ENCODE measurements around the gene MEGF10.
"Not testable (repeated sequence)": the region's sequence is repeated elsewhere in the genome, so short reads cannot be mapped to it uniquely, and the experiment has no call there.

The MEGF10 gene

GRCh38 chr5:127290019-127290945, at the start of gene MEGF10:
Gene MEGF10, plus strand, starts transcription at chr5:127290796. Its CDS starts 40,513 bp downstream, at chr5:127331309.
- DNase-seq, result no peak

GRCh38 chr5:127243011-127243410, 47.6 kb upstream of the MEGF10 start:
- DNase-seq, result no peak

- no peak for DNase-seq
Observed at GRCh38 chr5:127254729-127255284, 35.8 kb upstream of the MEGF10 start.

- DNase-seq, result no peak
Observed at GRCh38 chr5:127256886-127257597, 33.6 kb upstream of the MEGF10 start.

- no peak for DNase-seq
Observed at GRCh38 chr5:127260686-127261085, 29.9 kb upstream of the MEGF10 start.

GRCh38 chr5:127265473-127265872, 25.1 kb upstream of the MEGF10 start:
- DNase-seq, result not testable (repeated sequence)

- not testable (repeated sequence) for DNase-seq
Observed at GRCh38 chr5:127268342-127268741, 22.3 kb upstream of the MEGF10 start.

- not testable (repeated sequence) for DNase-seq
Observed at GRCh38 chr5:127270713-127271112, 19.9 kb upstream of the MEGF10 start.

- DNase-seq, result no peak
Observed at GRCh38 chr5:127275641-127276193, 14.9 kb upstream of the MEGF10 start.

GRCh38 chr5:127280491-127281220, 9.9 kb upstream of the MEGF10 start:
- DNase-seq, result no peak

- no peak for DNase-seq
Observed at GRCh38 chr5:127281609-127282008, 9.0 kb upstream of the MEGF10 start.

- no peak for DNase-seq
Observed at GRCh38 chr5:127288676-127289075, 1.9 kb upstream of the MEGF10 start.

GRCh38 chr5:127290946-127291693, 524 bp downstream of the MEGF10 start:
- no peak for DNase-seq

- no peak for DNase-seq
Observed at GRCh38 chr5:127292030-127292735, 1.6 kb downstream of the MEGF10 start.

GRCh38 chr5:127293373-127293772, 2.8 kb downstream of the MEGF10 start:
- no peak for DNase-seq

- DNase-seq, result no peak
Observed at GRCh38 chr5:127294829-127295228, 4.2 kb downstream of the MEGF10 start.

- no peak for DNase-seq
Observed at GRCh38 chr5:127295454-127295853, 4.9 kb downstream of the MEGF10 start.

- DNase-seq, result no peak
Observed at GRCh38 chr5:127296321-127296720, 5.7 kb downstream of the MEGF10 start.

GRCh38 chr5:127296894-127297293, 6.3 kb downstream of the MEGF10 start:
- not testable (repeated sequence) for DNase-seq

GRCh38 chr5:127297348-127298035, 6.9 kb downstream of the MEGF10 start:
- DNase-seq, result no peak

Data from CD4-positive, alpha-beta T cell treated with Interferon alpha-2 for 1 hour (primary cell).